Suprapubic skin (tissue), 4 donors: ENCODE data around the gene MYL5.

Experiments used
- CTCF ChIP-seq, 2 donors: fragments of 200-600 bp in 1 of 2; fragments of 450-650 bp in 1 of 2; sonication (generic) in 1 of 2; IDR thresholded peaks; one replicate each; pipeline ENCODE4 v1.5.1; 2016 to 2019; ENCODE audit warnings: antibody characterized with exemption in 2 of 2, mild to moderate bottlenecking in 1 of 2, moderate library complexity in 1 of 2
- EP300 ChIP-seq: sonication (generic); formaldehyde crosslinking; IDR thresholded peaks from one replicate; pipeline ENCODE4 v1.6.1; 2017; ENCODE audit warnings: antibody characterized with exemption
- POLR2A ChIP-seq, 2 donors: fragments of 450-650 bp; IDR thresholded peaks; one replicate each; pipeline ENCODE4 v1.6.1; 2017; ENCODE audit warnings: antibody characterized with exemption in 2 of 2, mild to moderate bottlenecking in 2 of 2, moderate library complexity in 2 of 2
- POLR2AphosphoS5 ChIP-seq, 3 donors: sonication (generic); formaldehyde crosslinking; IDR thresholded peaks; one replicate each; pipeline ENCODE4 v1.6.1; 2017; ENCODE audit warnings: antibody characterized with exemption in 3 of 3

- TF ChIP-seq POLR2A (IDR thresholded peaks at IDR 0.05) (no peak), CTCF (IDR thresholded peaks at IDR 0.05) (no peak), EP300 (no peak), POLR2AphosphoS5 (IDR thresholded peaks at IDR 0.05) (no peak)
These were observed 44.3 kb upstream of the MYL5 start for GRCh38 chr4:629915-630641.
